ENCODE results near the gene BCAS3.

The BCAS3 gene

DNA sequence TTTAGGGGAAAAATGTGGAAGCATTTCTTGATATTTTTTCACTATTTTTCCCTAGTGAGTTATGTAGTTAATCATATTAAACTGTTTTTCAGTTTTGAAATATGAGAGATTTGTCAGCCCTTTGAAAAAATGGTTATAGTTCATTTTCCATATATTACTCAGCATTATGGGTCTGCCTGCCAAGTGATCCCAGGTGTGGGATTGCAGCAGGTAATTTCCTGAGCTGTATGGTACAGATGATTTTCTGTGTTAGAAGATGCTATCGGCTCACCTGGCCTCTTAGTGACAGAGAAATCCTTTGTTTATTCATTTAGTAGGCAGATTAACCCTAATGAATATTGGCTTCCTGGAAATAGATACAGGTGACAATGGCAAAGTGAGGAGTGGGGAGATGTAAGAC lies 446.9 kb downstream of the BCAS3 start:
- TF ChIP-seq, protein P1, sequence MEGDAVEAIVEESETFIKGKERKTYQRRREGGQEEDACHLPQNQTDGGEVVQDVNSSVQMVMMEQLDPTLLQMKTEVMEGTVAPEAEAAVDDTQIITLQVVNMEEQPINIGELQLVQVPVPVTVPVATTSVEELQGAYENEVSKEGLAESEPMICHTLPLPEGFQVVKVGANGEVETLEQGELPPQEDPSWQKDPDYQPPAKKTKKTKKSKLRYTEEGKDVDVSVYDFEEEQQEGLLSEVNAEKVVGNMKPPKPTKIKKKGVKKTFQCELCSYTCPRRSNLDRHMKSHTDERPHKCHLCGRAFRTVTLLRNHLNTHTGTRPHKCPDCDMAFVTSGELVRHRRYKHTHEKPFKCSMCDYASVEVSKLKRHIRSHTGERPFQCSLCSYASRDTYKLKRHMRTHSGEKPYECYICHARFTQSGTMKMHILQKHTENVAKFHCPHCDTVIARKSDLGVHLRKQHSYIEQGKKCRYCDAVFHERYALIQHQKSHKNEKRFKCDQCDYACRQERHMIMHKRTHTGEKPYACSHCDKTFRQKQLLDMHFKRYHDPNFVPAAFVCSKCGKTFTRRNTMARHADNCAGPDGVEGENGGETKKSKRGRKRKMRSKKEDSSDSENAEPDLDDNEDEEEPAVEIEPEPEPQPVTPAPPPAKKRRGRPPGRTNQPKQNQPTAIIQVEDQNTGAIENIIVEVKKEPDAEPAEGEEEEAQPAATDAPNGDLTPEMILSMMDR (IDR thresholded peaks at IDR 0.05), result no peak
- Histone ChIP-seq H3K4me3 (no peak overlapping the region), H3K27ac (no peak overlapping the region)
- no peak for DNase-seq (ENCODE audit: low spot score)

DNA sequence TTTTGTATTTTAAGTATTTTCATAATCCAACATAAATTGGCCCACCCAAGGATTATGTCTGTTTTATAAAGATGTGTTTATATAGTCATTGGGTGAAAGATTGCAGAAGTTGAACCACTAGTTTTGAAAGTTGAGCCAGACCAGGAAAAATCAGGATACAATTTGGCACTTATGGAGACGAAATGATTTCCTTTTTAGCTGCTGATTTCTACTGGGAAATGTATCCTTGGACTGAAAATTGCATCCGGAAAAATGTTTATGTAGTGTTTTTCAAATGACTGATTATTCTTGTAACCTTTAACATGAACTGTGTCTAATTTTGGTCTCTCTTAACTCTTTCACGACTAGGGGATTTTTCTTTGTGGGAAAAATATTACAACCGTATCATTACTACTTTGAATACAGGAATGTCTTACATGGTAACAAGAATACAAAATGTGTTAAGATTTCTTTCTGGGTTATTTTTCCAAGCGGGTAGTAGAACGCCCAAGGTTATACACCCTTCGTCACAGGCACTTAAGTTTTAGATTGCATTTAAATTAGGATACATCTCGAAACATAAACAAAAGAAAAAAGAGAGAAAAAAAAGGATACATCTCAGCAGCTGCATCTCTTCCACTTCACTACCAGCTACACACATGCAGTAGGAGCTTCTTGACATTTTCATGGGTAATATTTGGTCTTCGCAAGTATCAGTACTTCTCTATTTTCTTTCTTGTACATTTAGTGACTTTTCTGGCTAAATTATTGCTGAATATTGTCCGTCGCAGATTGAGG lies 449.0 kb downstream of the BCAS3 start:
- TF ChIP-seq, protein P1 (IDR thresholded peaks at IDR 0.05), result no peak
- Histone ChIP-seq H3K4me3 (peak overlapping the region; percentile 35), H3K27ac (peak overlapping the region; percentile 6 to 7)
- no peak for DNase-seq (ENCODE audit: low spot score)

DNA sequence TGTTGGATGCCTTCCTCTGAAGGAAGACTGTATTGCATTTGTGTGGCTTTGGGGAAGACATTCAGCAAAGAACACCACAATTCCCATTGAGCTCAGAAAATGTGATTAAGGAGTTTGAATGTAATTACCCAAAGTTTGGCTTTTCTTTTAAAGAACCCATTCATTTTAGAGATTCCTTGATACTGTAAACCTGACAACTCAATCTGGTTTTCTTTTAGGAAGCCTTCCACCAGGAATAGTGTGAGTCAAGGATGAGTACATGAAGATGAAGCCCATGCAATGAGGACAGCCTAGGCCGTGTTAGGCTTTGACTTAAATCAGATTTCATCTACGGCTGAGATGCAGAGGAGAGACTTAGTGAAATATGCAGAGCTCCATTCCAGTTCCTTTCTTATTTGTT lies 450.3 kb downstream of the BCAS3 start:
- Histone ChIP-seq H3K27ac (peak overlapping the region; percentile 68 to 73), H3K4me3 (no peak overlapping the region)
- no peak for DNase-seq (ENCODE audit: low spot score)
- TF ChIP-seq, protein P1 (IDR thresholded peaks at IDR 0.05), result no peak

DNA sequence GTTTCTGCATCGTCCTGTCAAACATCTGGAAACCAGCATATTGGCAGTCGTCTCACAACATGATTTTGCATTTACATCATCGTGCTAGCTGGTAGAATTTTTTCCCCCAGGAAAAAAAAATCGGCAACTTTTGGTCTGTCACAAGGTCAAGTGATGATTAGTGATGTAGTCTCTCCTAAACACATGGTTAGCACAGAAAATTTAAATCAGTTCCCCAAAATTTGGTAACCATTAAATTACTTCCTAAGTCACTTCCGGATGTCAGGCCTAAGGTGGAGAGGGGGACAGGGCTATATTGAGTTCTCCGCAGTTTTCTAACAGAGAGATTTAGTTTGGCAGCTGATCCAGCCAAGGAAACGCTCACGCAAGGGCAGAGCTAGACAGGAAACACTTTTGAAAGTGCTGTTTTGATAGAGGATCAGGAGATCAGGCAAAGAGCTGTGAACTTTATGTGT lies 451.0 kb downstream of the BCAS3 start:
- TF ChIP-seq, protein P1 (IDR thresholded peaks at IDR 0.05), result no peak
- Histone ChIP-seq H3K4me3 (no peak overlapping the region), H3K27ac (peak overlapping the region; percentile 68 to 73)
- DNase-seq (ENCODE audit: low spot score), result no peak

DNA sequence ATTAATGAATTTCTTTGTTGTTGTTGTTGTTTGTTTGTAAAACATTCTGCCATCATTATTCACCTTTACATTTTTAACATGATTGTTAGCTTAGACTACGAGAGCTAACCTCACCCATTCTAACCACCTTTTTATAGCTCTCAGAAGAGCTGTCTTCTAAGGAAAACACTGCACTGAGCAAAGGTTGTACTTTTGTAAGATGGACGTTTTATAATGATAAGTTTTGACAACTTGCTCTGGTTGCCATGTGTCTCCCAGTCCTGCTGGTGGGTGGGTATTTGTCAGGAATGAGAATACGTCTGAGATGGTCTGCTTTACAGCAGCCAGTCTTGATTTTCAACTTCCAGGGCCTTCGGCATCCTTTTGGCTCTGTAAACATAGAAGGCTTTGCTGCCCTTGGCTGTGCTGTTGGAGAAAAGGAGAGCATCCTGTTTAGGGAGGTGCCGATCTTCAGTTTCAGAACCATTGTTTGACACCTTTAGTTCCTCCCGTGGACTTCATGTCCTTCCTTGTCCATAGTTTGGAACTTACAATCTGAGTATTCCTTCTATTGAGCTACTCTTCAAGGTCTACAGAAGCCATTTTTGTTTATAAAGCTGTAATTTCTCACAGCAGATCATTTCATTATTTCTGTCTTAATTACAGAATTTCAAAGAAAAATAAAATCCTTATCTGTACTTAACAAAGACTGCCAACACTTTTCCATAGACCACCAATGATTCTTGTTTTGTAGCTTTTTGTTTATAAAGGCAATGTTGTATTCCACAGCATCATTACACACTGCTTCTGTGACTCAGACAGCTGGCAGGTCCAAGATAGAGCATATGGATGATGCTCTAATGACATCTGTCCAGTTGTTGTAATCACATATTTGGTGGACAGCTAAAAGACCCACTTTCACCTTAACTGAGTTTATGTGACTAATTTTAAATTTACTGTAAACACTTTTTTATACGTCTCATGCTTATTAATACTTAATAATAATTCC lies 451.9 kb downstream of the BCAS3 start:
- no peak for DNase-seq (ENCODE audit: low spot score)

DNA sequence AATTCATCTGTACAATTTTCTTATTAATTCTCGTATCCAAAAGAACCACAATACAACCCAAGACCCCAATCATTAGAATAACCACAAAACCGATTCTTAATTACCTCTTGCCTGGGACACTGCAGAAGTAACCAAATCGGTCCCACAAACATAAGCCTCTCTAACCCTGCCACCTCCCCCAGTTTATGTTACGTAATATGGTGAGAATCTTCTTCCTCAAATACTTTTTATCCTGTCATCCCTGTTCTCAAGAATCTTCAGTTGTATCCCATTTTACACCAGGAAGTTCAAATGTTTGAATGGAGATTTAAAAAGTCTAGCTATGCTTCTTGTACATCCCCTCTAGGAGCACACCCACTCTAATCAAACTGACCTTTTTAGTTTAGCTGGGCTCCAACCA lies 452.7 kb downstream of the BCAS3 start:
- TF ChIP-seq, protein P1 (IDR thresholded peaks at IDR 0.05), result no peak
- Histone ChIP-seq H3K4me3 (no peak overlapping the region), H3K27ac (peak overlapping the region; percentile 38 to 73)
- DNase-seq (ENCODE audit: low spot score), result no peak

More for the DNA sequence above, 451.9 kb downstream of the BCAS3 start:
- Histone ChIP-seq H3K4me3 (no peak overlapping the region), H3K27ac (peak overlapping the region; percentile 68 to 73)
- TF ChIP-seq, protein P1 (IDR thresholded peaks at IDR 0.05), result no peak
